GM10248 (cell line): Measurements from ENCODE around the gene RAB40C.

Experiments
- CTCF ChIA-PET: fragments of 300-600 bp; sonication (Branson Sonifier 250); formaldehyde crosslinking; extraction: SDS; loops from one replicate; lab custom pipeline; 2021; ENCODE audit warnings: antibody characterized with exemption; lab: Yijun Ruan, JAX
- POLR2A ChIA-PET: fragments of 350-650 bp; sonication (Branson Sonifier 250); formaldehyde crosslinking; extraction: SDS; loops from one replicate; lab custom pipeline; 2020; ENCODE audit warnings: antibody characterized with exemption; lab: Yijun Ruan, JAX
- DNase-seq: peaks from one replicate; pipeline ENCODE4 v3.0.0; 2012; ENCODE audit errors: extremely low spot score
- TF ChIP-seq, protein P1 (sequence below): IDR thresholded peaks from 2 replicates; pipeline ENCODE4 v1.5.1; 2012; ENCODE audit warnings: mild to moderate bottlenecking, low read depth; ENCODE audit errors: extremely low read depth, missing control alignments, control extremely low read depth

RAB40C gene

DNA sequence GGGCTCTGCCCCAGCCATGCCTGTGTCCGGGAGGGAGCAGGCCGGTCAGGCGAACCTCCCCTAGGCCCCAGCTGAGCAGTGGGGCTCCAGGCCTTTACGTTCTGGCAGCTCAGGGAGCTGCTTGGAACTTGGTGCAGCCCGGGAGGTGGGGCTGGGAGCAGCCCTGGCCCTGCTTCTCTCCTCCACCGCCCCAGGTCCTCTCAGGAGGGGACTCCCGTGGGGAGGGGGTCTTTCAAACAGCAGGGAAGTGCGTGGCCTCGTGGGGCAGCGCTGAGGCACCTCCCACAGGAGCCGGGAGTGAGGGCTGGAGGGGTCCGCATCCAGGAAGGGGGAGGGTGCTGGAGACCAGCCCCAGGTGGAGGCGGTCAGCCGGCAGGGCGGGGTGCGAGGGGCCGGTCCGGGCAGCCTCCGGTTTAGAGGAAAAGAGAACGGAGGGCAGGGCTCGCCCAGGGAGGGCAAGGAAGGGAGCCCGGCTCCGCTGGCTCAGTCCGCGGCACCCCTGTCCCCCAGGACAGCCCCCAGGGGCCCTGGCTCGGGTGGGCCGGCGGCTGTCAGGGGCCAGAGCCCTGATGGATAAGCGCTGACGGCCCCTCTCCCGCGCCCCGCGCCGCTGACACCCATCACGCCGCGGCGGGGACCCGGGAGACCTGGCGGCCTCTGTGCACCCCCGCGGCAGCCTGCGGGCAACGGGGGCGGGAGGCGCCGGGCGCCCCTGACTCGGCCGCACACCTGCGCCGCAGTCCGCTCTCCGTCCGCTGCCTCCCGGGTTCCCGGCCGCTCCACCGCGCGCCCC, 30.3 kb upstream of the RAB40C start:
- TF ChIP-seq, protein P1, sequence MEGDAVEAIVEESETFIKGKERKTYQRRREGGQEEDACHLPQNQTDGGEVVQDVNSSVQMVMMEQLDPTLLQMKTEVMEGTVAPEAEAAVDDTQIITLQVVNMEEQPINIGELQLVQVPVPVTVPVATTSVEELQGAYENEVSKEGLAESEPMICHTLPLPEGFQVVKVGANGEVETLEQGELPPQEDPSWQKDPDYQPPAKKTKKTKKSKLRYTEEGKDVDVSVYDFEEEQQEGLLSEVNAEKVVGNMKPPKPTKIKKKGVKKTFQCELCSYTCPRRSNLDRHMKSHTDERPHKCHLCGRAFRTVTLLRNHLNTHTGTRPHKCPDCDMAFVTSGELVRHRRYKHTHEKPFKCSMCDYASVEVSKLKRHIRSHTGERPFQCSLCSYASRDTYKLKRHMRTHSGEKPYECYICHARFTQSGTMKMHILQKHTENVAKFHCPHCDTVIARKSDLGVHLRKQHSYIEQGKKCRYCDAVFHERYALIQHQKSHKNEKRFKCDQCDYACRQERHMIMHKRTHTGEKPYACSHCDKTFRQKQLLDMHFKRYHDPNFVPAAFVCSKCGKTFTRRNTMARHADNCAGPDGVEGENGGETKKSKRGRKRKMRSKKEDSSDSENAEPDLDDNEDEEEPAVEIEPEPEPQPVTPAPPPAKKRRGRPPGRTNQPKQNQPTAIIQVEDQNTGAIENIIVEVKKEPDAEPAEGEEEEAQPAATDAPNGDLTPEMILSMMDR: no peak
- POLR2A ChIA-PET: no interaction called here
- DNase-seq: no peak
- CTCF ChIA-PET: no interaction called here

DNA sequence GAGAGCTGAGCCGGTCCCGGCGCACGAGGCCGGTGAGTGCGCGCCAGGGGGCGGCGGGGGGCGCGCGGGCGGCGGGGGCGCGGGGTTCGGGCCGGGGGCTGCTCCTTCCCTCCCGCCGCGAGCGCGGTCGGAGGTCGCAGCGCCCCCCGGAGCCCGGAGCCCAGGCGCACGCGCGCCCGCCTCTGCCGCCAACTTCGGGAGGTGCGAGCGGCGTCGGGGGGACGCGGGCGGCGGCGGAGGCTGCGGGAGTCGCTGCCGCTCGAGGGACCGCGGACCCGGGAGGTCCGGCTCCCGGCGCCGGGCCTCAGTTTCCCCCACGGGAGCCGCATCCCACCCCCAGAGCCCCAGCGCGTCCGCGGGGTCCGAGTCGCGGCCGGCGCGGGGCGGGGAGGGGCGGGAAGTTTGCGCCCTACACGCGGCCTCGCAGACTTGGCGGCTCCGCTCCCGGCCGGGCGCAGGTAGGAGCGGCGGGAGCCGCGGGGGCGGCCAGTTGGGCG, 29.6 kb upstream of the RAB40C start, which contains the start of gene PRR35:
Gene PRR35 (plus strand): TSS at position 191 of the 497 bp plus-strand sequence. CDS start 2,901 bp downstream, outside the sequence.
- POLR2A ChIA-PET: no interaction called here
- TF ChIP-seq, protein P1: no peak
- no peak for DNase-seq
- CTCF ChIA-PET: no interaction called here

DNA sequence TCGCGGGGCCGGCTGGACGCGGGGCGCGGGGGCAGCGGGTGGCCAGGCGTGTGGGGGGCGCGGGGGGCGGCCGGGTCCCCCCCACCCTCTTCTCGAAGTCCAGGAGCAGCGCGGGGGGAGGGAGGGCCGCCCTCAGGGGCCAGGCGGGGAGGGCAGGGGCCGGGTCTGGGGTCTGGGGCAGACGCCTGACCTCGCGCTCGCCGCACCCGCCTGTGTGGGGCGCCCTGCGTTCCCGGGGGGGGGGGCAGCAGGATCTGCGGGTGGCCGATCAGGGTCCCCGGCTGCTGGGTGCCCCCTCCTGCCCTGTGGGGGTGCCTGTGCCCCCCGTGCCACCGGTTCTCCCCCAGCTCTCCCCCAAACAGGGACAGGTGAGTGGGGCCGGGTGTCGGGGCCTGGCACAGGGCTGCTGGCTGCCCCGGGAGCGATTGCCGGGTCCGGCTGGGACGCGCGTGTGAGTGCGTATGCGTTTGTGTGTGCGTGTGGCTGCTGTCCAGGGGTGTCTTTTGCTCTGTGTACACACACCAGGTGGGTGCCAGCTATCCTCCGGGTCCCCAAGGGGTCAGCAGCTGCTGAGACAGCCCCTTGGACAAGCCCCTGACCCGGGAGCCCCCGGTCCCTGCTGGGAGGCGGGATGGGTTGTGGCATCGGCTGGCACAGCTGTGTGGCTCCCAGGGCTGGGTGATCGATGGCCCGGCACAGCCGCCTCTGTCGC, 29.0 kb upstream of the RAB40C start:
- DNase-seq: no peak
- POLR2A ChIA-PET: no interaction called here
- TF ChIP-seq, protein P1: no peak
- CTCF ChIA-PET: no interaction called here

DNA sequence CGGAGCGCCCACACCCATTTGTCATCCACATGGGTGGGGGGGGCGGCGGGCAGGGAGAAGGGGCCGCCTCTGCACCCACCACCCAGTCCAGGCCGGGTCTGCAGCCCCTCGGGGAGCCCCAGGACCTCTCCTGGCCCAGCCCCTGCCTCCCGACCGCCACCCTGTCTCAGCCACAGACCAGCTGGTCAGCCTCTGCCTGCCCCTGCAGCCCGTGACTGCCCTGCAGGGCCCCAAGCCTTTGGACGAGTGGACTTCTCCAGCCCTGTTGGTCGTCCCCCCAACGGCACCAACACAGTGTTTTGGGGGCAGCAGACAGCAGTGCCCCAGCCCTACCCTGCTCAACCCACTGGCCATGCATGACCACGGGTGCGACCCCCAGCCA, 28.5 kb upstream of the RAB40C start:
- CTCF ChIA-PET: no interaction called here
- POLR2A ChIA-PET: no interaction called here
- TF ChIP-seq, protein P1: no peak
- no peak for DNase-seq

DNA sequence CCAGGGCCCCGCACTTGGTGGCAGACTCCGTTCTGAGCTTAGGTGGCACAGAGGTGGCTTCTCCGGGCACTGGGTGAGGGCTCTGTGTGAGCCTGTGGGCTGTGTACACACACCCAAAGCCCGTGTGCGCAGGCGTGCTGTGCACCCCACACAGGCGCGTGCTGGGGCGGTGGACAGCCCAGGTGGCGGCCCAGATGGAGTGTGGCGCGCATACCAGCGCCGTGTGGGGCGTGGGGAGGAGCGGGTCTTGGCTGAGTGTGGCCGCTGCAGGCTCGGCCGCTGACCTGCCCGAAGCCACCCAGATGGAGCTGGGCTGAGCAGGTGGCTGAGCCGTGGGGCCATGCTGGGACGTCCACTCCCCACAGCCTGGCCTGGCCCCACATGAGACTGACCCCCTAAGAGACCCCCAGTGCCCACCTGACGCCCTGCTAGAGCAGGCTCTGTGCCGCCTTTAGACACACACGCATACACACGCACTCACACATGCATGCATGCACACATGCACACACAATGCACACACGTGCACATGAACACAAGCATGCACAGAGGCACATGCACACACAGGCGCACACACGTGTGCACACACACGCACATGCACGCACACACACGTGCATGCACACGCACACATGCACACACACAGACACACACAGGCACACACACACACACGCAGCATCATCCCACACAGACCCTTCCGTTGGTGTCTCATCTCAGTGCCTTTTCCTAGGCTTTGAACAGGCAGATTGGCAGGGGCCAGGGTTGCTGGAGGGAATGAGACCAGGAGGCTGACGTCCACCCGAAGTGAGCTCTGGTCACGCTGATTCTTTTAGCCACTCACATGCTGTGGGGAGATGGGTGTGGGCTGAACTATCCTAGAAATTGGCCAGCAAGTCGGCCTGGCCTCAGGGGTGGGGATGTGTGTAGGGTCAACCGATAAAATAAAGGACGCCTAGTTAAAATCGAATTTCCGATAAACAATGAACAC, 27.6 kb upstream of the RAB40C start:
- DNase-seq: no peak
- TF ChIP-seq, protein P1: no peak
- ChIA-PET CTCF (no interaction called here), POLR2A (no interaction called here)
